Right lobe of liver (tissue), 4 donors: Measurements from ENCODE around the gene SLC24A4.

Experiments
- CTCF ChIP-seq, 4 donors: fragments of 200-600 bp in 3 of 4; fragments of 450-650 bp in 1 of 4; IDR thresholded peaks; one replicate each; pipeline versions ENCODE4 v1.5.1 to v1.8.0; 2016 to 2022; ENCODE audit warnings: antibody characterized with exemption in 4 of 4, mild to moderate bottlenecking in 2 of 4
- POLR2A ChIP-seq: fragments of 450-650 bp; IDR thresholded peaks from one replicate; pipeline ENCODE4 v1.6.1; 2017; ENCODE audit warnings: antibody characterized with exemption, mild to moderate bottlenecking
- donor health status: DM: no; HTN: no; CAD: no.
- donor health status: DM: no; HTN: no; CAD: no.
- donor health status: DM: no; HTN: yes; CAD: no.

- no peak for TF ChIP-seq CTCF (IDR thresholded peaks at IDR 0.05)
- no peak for TF ChIP-seq POLR2A
Observed at GRCh38 chr14:92493492-92493891, 170.5 kb downstream of the SLC24A4 start.
